ENCODE measurements around the gene CBLB. TPM values are rescaled to one million over a fixed set of nuclear protein-coding genes. Genes with fewer than 3 reads are reported as not detected.
A peak's percentile ranks its signal among the peaks of the same experiment; 100 is the strongest.

The CBLB gene
- total RNA-seq, 1 donor from 2014 or later: 146 TPM

DNA sequence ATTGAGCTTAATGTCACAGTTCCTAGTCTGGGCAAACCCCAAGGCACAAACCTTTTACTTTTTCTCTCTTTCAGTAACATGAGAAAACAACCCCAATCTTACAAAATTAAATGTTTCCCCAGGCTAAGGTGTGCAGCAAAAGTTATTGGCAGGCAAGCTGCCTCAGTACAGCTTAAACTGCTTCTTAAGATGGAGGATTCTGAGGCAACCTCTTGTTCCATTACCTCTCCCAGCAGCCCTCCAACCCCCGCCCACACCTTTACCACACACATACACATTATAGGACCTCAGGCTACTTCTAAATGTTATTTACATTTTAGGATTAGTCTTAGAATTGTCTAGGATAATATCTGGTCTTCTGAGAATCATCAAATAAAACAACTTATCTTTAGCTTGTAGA, 22.3 kb upstream of the CBLB start:
- Mint-ChIP-seq H3K4me1 (ENCODE audit: low read depth) (peaks cover 10% of the 10 kb centered on the region), H3K27me3 (ENCODE audit: low read depth) (no peaks in the 10 kb centered on the region), H3K36me3 (ENCODE audit: low read depth) (no peaks in the 10 kb centered on the region), H3K27ac (peak overlapping the region; percentile 79), H3K4me3 (ENCODE audit: low read depth) (no peak overlapping the region), H3K9me3 (peaks cover 7% of the 10 kb centered on the region)
- intact Hi-C loops (cut with micrococcal nuclease): loop anchor here (5.0 kb wide), 1 partner anchor 581 kb away; no protein-coding TSS in a partner anchor
- no peak for DNase-seq (ENCODE audit: low spot score)

GRCh38 chr3:105888621-105889579, 20.1 kb upstream of the CBLB start:
- Mint-ChIP-seq H3K4me1 (ENCODE audit: low read depth) (peaks cover 11% of the 10 kb centered on the region), H3K9me3 (peaks cover 7% of the 10 kb centered on the region), H3K27ac (no peak overlapping the region), H3K27me3 (ENCODE audit: low read depth) (no peaks in the 10 kb centered on the region), H3K36me3 (ENCODE audit: low read depth) (no peaks in the 10 kb centered on the region), H3K4me3 (ENCODE audit: low read depth) (no peak overlapping the region)
- intact Hi-C loops (cut with micrococcal nuclease): no loop called here
- DNase-seq (ENCODE audit: low spot score): no peak

DNA sequence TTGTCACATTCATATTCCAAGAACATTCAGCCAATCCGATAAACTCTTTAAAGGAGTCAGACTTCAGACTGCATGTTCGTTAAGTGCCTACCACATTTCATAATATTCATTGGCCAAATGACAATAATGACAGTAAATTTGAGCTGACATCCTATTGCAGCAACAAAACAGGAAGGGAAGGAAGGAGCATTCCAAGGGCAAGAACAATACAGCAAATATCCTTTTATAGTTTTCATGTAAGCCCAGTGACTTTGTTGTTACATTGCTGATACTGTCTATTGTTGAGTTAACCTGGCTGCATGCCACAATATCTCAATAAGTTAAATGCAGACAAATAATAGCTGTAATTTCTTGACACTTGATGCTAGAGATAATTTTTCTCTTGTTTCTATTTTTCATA, 16.4 kb upstream of the CBLB start:
- peaks cover 7% of the 10 kb centered on the region for H3K9me3 Mint-ChIP-seq
- H3K4me3 Mint-ChIP-seq (ENCODE audit: low read depth): no peak overlapping the region
- intact Hi-C loops (cut with micrococcal nuclease): no loop called here
- no peaks in the 10 kb centered on the region for H3K36me3 Mint-ChIP-seq (ENCODE audit: low read depth)
- H3K27ac Mint-ChIP-seq: no peak overlapping the region
- DNase-seq (ENCODE audit: low spot score): no peak
- peaks cover 14% of the 10 kb centered on the region for H3K4me1 Mint-ChIP-seq (ENCODE audit: low read depth)
- no peaks in the 10 kb centered on the region for H3K27me3 Mint-ChIP-seq (ENCODE audit: low read depth)

GRCh38 chr3:105883798-105884377, 15.1 kb upstream of the CBLB start:
- intact Hi-C loops (cut with micrococcal nuclease): no loop called here
- H3K27ac Mint-ChIP-seq: peak overlapping the region; percentile 23
- no peak overlapping the region for H3K4me3 Mint-ChIP-seq (ENCODE audit: low read depth)
- H3K9me3 Mint-ChIP-seq: peaks cover 7% of the 10 kb centered on the region
- no peak for DNase-seq (ENCODE audit: low spot score)
- H3K27me3 Mint-ChIP-seq (ENCODE audit: low read depth): no peaks in the 10 kb centered on the region
- no peaks in the 10 kb centered on the region for H3K36me3 Mint-ChIP-seq (ENCODE audit: low read depth)
- peaks cover 14% of the 10 kb centered on the region for H3K4me1 Mint-ChIP-seq (ENCODE audit: low read depth)

- no peak for DNase-seq (ENCODE audit: low spot score)
- Mint-ChIP-seq H3K9me3 (peaks cover 3% of the 10 kb centered on the region), H3K4me1 (ENCODE audit: low read depth) (peaks cover 37% of the 10 kb centered on the region), H3K4me3 (ENCODE audit: low read depth) (no peak overlapping the region), H3K27me3 (ENCODE audit: low read depth) (no peaks in the 10 kb centered on the region), H3K27ac (no peak overlapping the region), H3K36me3 (ENCODE audit: low read depth) (peaks cover 3% of the 10 kb centered on the region)
- intact Hi-C loops (cut with micrococcal nuclease): no loop called here
Measured at GRCh38 chr3:105880681-105881290, 12.0 kb upstream of the CBLB start.

DNA sequence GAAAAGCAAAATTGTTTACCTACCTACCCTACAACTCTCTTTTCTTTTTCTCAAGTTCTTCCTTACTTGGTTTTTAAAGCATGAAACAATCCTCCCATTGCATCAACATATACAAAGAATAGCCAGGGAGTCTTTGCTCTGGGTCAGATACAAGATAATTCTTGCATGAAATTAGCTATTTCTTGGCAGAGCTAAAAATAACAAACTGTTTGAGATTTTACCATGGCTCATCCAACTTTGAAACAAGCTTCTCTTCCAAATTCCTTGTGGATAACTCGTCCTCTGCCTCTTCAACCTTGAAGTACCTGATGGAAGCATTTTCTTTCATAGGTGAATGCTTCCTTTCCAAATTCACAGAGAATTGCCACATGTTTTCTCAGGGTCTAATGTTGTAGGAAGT, 9.2 kb upstream of the CBLB start:
- peak overlapping the region; percentile 71 for H3K27ac Mint-ChIP-seq
- no peak for DNase-seq (ENCODE audit: low spot score)
- intact Hi-C loops (cut with micrococcal nuclease): loop anchor here (5.0 kb wide), 1 partner anchor 594 kb away; no protein-coding TSS in a partner anchor
- peaks cover 3% of the 10 kb centered on the region for H3K36me3 Mint-ChIP-seq (ENCODE audit: low read depth)
- peaks cover 35% of the 10 kb centered on the region for H3K4me1 Mint-ChIP-seq (ENCODE audit: low read depth)
- no peaks in the 10 kb centered on the region for H3K27me3 Mint-ChIP-seq (ENCODE audit: low read depth)
- no peak overlapping the region for H3K4me3 Mint-ChIP-seq (ENCODE audit: low read depth)
- H3K9me3 Mint-ChIP-seq: peaks cover 3% of the 10 kb centered on the region

DNA sequence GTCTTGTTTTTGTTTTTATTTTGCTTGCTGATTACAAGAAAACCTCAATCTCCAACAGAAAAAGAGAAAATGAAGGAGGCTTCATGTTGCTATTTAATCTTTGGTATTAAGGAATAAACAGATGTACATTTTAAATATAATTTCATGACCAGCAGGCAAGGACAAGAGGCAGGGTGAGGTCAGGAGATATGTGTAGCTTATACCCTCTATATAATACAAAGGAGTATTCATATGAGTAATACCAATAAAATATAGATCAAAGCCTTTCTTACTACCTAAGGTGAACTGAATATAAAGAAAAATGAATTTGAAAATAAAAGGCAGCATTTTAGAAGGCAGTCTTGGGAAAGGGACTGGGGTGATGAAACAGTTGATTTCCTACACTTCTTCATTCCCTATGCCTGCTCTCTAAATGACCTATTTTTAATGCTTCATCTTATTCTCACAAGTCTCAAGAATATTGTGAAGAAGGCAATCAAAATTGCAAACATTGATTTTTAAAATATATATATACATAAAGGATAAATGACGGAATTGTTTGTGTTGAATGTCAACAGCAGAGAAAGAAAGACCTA, 8.6 kb upstream of the CBLB start:
- peak overlapping the region; percentile 34 for H3K4me3 Mint-ChIP-seq (ENCODE audit: low read depth)
- H3K9me3 Mint-ChIP-seq: peaks cover 3% of the 10 kb centered on the region

DNA sequence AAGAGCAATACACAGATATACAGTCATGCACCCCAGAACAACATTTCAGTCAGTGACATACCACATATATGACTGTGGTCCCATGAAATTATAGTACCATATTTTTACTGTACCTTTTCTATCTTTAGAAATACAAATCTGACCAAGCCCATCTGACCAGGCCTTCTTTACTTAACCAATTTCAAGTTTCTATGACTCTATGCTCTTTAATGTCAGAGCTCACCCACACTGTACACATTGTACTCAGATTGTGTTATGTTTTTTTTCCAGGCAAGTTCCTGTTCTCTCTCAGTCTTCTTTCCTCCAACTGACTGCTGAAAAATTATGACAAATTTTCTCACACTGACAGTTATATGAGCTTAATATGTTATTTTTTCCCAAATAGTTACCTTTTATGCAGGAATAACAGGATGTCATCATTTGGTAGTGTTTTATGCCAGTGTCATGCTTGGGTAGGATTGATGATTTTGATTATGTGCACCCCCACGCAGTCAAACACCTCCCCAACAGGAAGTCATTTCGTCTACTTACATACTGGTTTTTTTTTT, 8.0 kb upstream of the CBLB start:
- H3K27me3 Mint-ChIP-seq (ENCODE audit: low read depth): no peaks in the 10 kb centered on the region
- peaks cover 32% of the 10 kb centered on the region for H3K4me1 Mint-ChIP-seq (ENCODE audit: low read depth)
- intact Hi-C loops (cut with micrococcal nuclease): loop anchor here (1.0 to 5.0 kb wide), 5 partner anchors 8 to 595 kb away; partner anchors contain the start of gene CBLB
- H3K36me3 Mint-ChIP-seq (ENCODE audit: low read depth): peaks cover 3% of the 10 kb centered on the region
- DNase-seq (ENCODE audit: low spot score): no peak
- peak overlapping the region; percentile 75 for H3K27ac Mint-ChIP-seq
- H3K9me3 Mint-ChIP-seq: peaks cover 3% of the 10 kb centered on the region
- peak overlapping the region; percentile 34 for H3K4me3 Mint-ChIP-seq (ENCODE audit: low read depth)

More for the DNA sequence above, 8.6 kb upstream of the CBLB start:
- no peak for DNase-seq (ENCODE audit: low spot score)
- Mint-ChIP-seq H3K27me3 (ENCODE audit: low read depth) (no peaks in the 10 kb centered on the region), H3K36me3 (ENCODE audit: low read depth) (peaks cover 3% of the 10 kb centered on the region), H3K4me1 (ENCODE audit: low read depth) (peaks cover 32% of the 10 kb centered on the region), H3K27ac (peak overlapping the region; percentile 75)
- intact Hi-C loops (cut with micrococcal nuclease): loop anchor here (1.0 to 5.0 kb wide), 2 partner anchors 8 to 595 kb away; partner anchors contain the start of gene CBLB

DNA sequence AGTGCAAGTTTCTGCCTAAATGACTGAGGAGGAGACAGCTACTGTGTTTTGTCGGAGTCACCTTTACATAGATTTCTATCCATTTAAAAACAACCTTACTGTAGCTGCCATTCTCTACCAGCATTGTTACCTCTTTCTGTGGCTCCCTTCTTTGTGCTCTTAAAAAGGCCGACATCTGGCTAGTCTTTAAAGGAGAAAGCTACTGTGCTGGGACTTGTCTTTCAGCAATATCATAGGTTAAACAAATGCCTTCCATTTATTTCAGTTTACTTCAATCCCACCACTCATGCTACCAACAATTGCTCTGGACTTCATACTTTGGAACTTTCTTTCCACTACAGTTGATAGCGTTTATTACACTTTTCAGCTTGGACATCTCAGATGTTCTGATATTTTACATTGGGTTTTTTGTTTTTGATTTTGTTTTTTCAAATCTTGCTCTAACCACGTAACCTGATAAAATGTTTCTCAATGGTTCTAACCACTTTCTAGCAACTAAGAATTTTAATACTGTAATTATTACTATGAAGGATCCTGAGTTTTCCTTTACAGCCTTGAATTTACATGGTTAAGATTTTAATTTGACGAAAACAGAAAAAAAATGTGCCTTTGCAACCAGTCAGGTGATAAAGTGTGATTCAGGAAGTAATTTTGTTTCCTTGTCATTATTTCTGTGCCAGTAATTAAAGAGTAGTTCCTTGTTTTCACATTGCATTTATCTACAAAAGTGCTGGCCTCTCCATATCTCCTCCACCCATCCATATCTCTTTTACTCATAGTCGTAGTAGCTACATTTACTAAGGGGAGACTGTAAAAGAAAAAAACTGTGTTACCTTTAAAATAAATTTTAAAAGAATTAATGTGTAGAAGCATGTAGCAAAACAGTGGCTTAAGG, 1.3 kb upstream of the CBLB start:
- Mint-ChIP-seq H3K36me3 (ENCODE audit: low read depth) (peaks cover 31% of the 10 kb centered on the region), H3K27me3 (ENCODE audit: low read depth) (no peaks in the 10 kb centered on the region), H3K27ac (peak overlapping the region; percentile 93), H3K4me1 (ENCODE audit: low read depth) (peaks cover 19% of the 10 kb centered on the region), H3K4me3 (ENCODE audit: low read depth) (peak overlapping the region; percentile 89), H3K9me3 (no peaks in the 10 kb centered on the region)
- no peak for DNase-seq (ENCODE audit: low spot score)
- intact Hi-C loops (cut with micrococcal nuclease): loop anchor here (1.0 to 5.0 kb wide), 10 partner anchors 7 to 737 kb away; no protein-coding TSS in a partner anchor

GRCh38 chr3:105869531-105869833, 670 bp upstream of the CBLB start:
- H3K36me3 Mint-ChIP-seq (ENCODE audit: low read depth): peaks cover 37% of the 10 kb centered on the region
- no peak for DNase-seq (ENCODE audit: low spot score)
- peak overlapping the region; percentile 89 for H3K4me3 Mint-ChIP-seq (ENCODE audit: low read depth)
- intact Hi-C loops (cut with micrococcal nuclease): loop anchor here (1.0 to 5.0 kb wide), 10 partner anchors 8 to 738 kb away; no protein-coding TSS in a partner anchor
- no peaks in the 10 kb centered on the region for H3K27me3 Mint-ChIP-seq (ENCODE audit: low read depth)
- no peaks in the 10 kb centered on the region for H3K9me3 Mint-ChIP-seq
- peak overlapping the region; percentile 93 for H3K27ac Mint-ChIP-seq
- H3K4me1 Mint-ChIP-seq (ENCODE audit: low read depth): peaks cover 24% of the 10 kb centered on the region

DNA sequence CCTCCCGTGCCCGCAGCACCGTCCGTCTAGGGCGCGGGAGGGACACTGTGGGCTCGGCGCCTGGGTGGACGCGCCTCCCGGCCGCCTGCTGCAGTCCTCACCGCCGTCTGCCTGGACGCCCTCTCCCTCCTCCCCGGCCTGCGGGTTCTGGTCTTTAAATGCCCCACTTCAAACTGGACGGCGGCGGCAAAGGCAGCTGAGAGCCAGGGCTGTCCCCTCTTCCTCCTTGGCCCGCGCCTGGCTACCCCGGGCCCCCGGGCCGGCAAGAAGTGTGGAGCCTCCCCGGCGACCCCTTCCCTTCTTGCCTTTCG, 426 bp downstream of the CBLB start:
- Mint-ChIP-seq H3K27me3 (ENCODE audit: low read depth) (no peaks in the 10 kb centered on the region), H3K27ac (peak overlapping the region; percentile 93), H3K36me3 (ENCODE audit: low read depth) (peaks cover 45% of the 10 kb centered on the region), H3K4me1 (ENCODE audit: low read depth) (peaks cover 28% of the 10 kb centered on the region), H3K9me3 (no peaks in the 10 kb centered on the region), H3K4me3 (ENCODE audit: low read depth) (peak overlapping the region; percentile 89)
- intact Hi-C loops (cut with micrococcal nuclease): loop anchor here (2.0 to 5.0 kb wide), 8 partner anchors 142 to 739 kb away; no protein-coding TSS in a partner anchor
- DNase-seq (ENCODE audit: low spot score): peak; percentile 18

Measured in activated T-helper 2 cell treated with anti-CD3 and anti-CD28 coated beads, Interferon-gamma antibody, Interleukin-2, Interleukin-4, amounts not matched to agents 10 μg/mL and 5 μg/mL and 100 μg/mL, durations not matched to agents 14 hours and 24 hours and 36 hours (primary cell).